ENCODE data around the gene PLCB1. TPM values are rescaled to one million over a fixed set of nuclear protein-coding genes. Genes with fewer than 3 reads are reported as not detected.

The PLCB1 gene
- total RNA-seq, 1 donor from 2014 or later: 10.8 TPM

GRCh38 chr20:8147476-8147875, 15.4 kb downstream of the PLCB1 start:
- Mint-ChIP-seq H3K4me1 (ENCODE audit: low read depth) (peaks cover 48% of the 10 kb centered on the region), H3K4me3 (ENCODE audit: unreplicated experiment) (no peak overlapping the region), H3K9me3 (ENCODE audit: low read depth) (no peaks in the 10 kb centered on the region), H3K27me3 (ENCODE audit: low read depth) (no peaks in the 10 kb centered on the region), H3K27ac (ENCODE audit: unreplicated experiment) (no peak overlapping the region), H3K36me3 (ENCODE audit: low read depth) (no peaks in the 10 kb centered on the region)
- no peak for DNase-seq (ENCODE audit: low spot score)
- TF ChIP-seq, protein P1, sequence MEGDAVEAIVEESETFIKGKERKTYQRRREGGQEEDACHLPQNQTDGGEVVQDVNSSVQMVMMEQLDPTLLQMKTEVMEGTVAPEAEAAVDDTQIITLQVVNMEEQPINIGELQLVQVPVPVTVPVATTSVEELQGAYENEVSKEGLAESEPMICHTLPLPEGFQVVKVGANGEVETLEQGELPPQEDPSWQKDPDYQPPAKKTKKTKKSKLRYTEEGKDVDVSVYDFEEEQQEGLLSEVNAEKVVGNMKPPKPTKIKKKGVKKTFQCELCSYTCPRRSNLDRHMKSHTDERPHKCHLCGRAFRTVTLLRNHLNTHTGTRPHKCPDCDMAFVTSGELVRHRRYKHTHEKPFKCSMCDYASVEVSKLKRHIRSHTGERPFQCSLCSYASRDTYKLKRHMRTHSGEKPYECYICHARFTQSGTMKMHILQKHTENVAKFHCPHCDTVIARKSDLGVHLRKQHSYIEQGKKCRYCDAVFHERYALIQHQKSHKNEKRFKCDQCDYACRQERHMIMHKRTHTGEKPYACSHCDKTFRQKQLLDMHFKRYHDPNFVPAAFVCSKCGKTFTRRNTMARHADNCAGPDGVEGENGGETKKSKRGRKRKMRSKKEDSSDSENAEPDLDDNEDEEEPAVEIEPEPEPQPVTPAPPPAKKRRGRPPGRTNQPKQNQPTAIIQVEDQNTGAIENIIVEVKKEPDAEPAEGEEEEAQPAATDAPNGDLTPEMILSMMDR (IDR thresholded peaks at IDR 0.05): no peak

DNA sequence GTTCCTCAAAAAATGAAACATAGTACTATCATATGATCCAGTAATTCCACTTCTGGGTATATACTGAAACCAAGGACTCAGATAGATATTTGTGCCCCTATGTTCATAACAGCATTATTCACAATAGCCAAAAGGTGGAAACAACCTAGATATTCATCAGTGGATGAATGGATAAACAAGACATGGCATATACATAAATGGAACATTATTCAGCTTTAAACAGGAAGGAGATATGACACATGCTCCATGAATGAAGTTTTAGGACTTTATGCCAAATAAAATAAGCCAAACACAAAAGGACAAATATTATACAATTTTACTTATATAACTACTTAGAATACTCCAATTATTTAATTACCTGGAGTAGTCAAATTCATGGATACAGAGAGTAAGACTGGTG, 16.4 kb downstream of the PLCB1 start:
- Mint-ChIP-seq H3K9me3 (ENCODE audit: low read depth) (no peaks in the 10 kb centered on the region), H3K4me1 (ENCODE audit: low read depth) (peaks cover 58% of the 10 kb centered on the region), H3K4me3 (ENCODE audit: unreplicated experiment) (no peak overlapping the region), H3K27ac (ENCODE audit: unreplicated experiment) (no peak overlapping the region), H3K36me3 (ENCODE audit: low read depth) (no peaks in the 10 kb centered on the region), H3K27me3 (ENCODE audit: low read depth) (no peaks in the 10 kb centered on the region)
- TF ChIP-seq, protein P1 (IDR thresholded peaks at IDR 0.05): no peak
- no peak for DNase-seq (ENCODE audit: low spot score)

DNA sequence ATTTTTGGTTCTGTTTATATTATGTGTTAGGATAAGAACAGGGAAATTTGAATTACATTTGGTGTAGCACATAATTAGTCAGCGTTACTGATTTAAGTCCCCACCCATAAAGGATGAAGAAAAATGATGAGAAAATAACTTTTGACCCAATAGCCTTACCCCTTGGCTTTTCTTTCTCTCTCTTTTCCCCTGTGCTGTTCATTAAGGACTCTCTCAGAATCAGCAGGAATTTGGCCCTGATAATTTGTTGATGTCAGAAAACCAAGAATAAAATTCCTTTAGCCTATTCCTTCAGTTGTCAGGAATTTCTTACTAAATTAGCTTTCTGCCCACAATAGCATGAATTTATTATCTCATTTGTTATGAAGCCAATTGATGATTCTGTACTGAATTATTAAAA, 18.5 kb downstream of the PLCB1 start:
- H3K27ac Mint-ChIP-seq (ENCODE audit: unreplicated experiment): no peak overlapping the region
- H3K4me3 Mint-ChIP-seq (ENCODE audit: unreplicated experiment): no peak overlapping the region
- H3K9me3 Mint-ChIP-seq (ENCODE audit: low read depth): no peaks in the 10 kb centered on the region
- DNase-seq (ENCODE audit: low spot score): no peak
- TF ChIP-seq, protein P1 (IDR thresholded peaks at IDR 0.05): no peak
- H3K27me3 Mint-ChIP-seq (ENCODE audit: low read depth): no peaks in the 10 kb centered on the region
- no peaks in the 10 kb centered on the region for H3K36me3 Mint-ChIP-seq (ENCODE audit: low read depth)
- peaks cover 68% of the 10 kb centered on the region for H3K4me1 Mint-ChIP-seq (ENCODE audit: low read depth)

GRCh38 chr20:8151372-8151771, 19.3 kb downstream of the PLCB1 start:
- Mint-ChIP-seq H3K4me1 (ENCODE audit: low read depth) (peaks cover 75% of the 10 kb centered on the region), H3K27me3 (ENCODE audit: low read depth) (no peaks in the 10 kb centered on the region), H3K36me3 (ENCODE audit: low read depth) (no peaks in the 10 kb centered on the region), H3K4me3 (ENCODE audit: unreplicated experiment) (no peak overlapping the region), H3K27ac (ENCODE audit: unreplicated experiment) (no peak overlapping the region), H3K9me3 (ENCODE audit: low read depth) (no peaks in the 10 kb centered on the region)
- DNase-seq (ENCODE audit: low spot score): no peak
- TF ChIP-seq, protein P1 (IDR thresholded peaks at IDR 0.05): no peak

DNA sequence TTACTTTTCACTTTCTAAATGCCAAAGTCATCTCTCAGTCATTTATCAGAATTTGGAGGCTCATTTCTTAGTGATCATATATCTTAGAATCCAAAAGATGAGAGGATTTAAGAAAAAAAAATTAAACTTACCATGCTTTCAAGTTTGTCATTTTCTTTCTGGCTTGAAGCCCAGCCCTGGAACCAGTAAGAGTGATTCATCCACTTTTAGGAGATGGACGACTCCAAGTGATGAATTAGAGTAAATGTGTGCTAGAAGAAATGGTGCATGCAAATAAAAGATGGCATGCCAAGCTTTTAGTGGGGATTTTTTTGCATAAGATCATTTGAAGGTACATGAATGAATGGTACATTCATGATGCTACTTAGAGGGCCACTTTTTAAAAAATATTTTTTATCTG, 20.1 kb downstream of the PLCB1 start:
- H3K4me1 Mint-ChIP-seq (ENCODE audit: low read depth): peaks cover 82% of the 10 kb centered on the region
- H3K9me3 Mint-ChIP-seq (ENCODE audit: low read depth): no peaks in the 10 kb centered on the region
- DNase-seq (ENCODE audit: low spot score): no peak
- H3K36me3 Mint-ChIP-seq (ENCODE audit: low read depth): no peaks in the 10 kb centered on the region
- TF ChIP-seq, protein P1 (IDR thresholded peaks at IDR 0.05): no peak
- H3K27me3 Mint-ChIP-seq (ENCODE audit: low read depth): no peaks in the 10 kb centered on the region
- H3K27ac Mint-ChIP-seq (ENCODE audit: unreplicated experiment): no peak overlapping the region
- no peak overlapping the region for H3K4me3 Mint-ChIP-seq (ENCODE audit: unreplicated experiment)

Measured in chondrocyte (in vitro differentiated cells).